Smooth muscle cell (in vitro differentiated cells): ENCODE data around the gene DSTYK. TPM values are rescaled to one million over a fixed set of nuclear protein-coding genes. Genes with fewer than 3 reads are reported as not detected.

Experiments
- DNase-seq: peaks from one replicate; lab custom pipeline; 2025; ENCODE audit not compliant: unreplicated experiment; lab: John Stamatoyannopoulos, UW
- H2AFZ ChIP-seq: fragments of 200-600 bp; sonication (generic); 2 replicates; pipeline ENCODE4 v1.6.0; 2016; ENCODE audit warnings: antibody characterized with exemption, low read depth, mild to moderate bottlenecking
- H3F3A ChIP-seq: fragments of 200-600 bp; sonication (generic); 2 replicates; pipeline ENCODE4 v1.6.0; 2017; ENCODE audit warnings: antibody characterized with exemption, low read depth
- H3K27ac ChIP-seq: fragments of 200-600 bp; sonication (generic); 2 replicates; pipeline ENCODE4 v1.5.1; 2016; ENCODE audit warnings: low read depth, mild to moderate bottlenecking
- H3K27me3 ChIP-seq: fragments of 200-600 bp; sonication (generic); 2 replicates; pipeline ENCODE4 v1.6.1; 2016; ENCODE audit warnings: low read depth, mild to moderate bottlenecking
- H3K36me3 ChIP-seq: fragments of 200-600 bp; sonication (generic); 2 replicates; pipeline ENCODE4 v1.5.1; 2016; ENCODE audit warnings: low read depth
- H3K4me1 ChIP-seq: fragments of 200-600 bp; sonication (generic); 2 replicates; pipeline ENCODE4 v1.5.1; 2016; ENCODE audit warnings: low read depth
- H3K4me2 ChIP-seq: fragments of 200-600 bp; sonication (generic); 2 replicates; pipeline ENCODE4 v1.6.0; 2016; ENCODE audit warnings: mild to moderate bottlenecking
- H3K4me3 ChIP-seq: fragments of 200-600 bp; sonication (generic); 2 replicates; pipeline ENCODE4 v1.5.1; 2016; ENCODE audit warnings: mild to moderate bottlenecking
- H3K79me2 ChIP-seq: fragments of 200-600 bp; sonication (generic); 2 replicates; pipeline ENCODE4 v1.6.0; 2016; ENCODE audit warnings: low read depth, mild to moderate bottlenecking
- H3K9ac ChIP-seq: fragments of 200-600 bp; sonication (generic); 2 replicates; pipeline ENCODE4 v1.6.0; 2016; ENCODE audit warnings: low read depth
- H3K9me3 ChIP-seq: fragments of 200-600 bp; sonication (generic); replicated peaks from 2 replicates; pipeline ENCODE4 v1.5.1; 2016; ENCODE audit warnings: low read depth
- H4K20me1 ChIP-seq: fragments of 200-600 bp; sonication (generic); 2 replicates; pipeline ENCODE4 v1.6.0; 2016; ENCODE audit warnings: low read depth
- WGBS: methylation state at CpG from one replicate; pipeline ENCODE4 v1.1.7; 2016; ENCODE audit warnings: low lambda C conversion rate; 5-methylcytosine and 5-hydroxymethylcytosine counted together
- polyA plus RNA-seq: library from polyadenylated mRNA; unstranded; fragments of >200 nt; fragmentation: Nextera tagmentation; extraction: Ambion mirVana; gene quantifications from 2 replicates; pipeline ENCODE4 v1.2.1, GENCODE V29; 2016
- total RNA-seq: library from RNA; depleted of rRNA; stranded (reverse); fragments of >200 nt; gene quantifications from 2 replicates; pipeline ENCODE4 v1.2.3, GENCODE V29; 2014
- TF ChIP-seq, protein P1 (sequence below): fragments of 200-600 bp; sonication (generic); IDR thresholded peaks from 2 replicates; pipeline ENCODE4 v1.5.1; 2017; ENCODE audit warnings: borderline replicate concordance, mild to moderate bottlenecking, antibody characterized with exemption; ENCODE audit not compliant: insufficient read depth, poor library complexity, severe bottlenecking

DSTYK gene
- total and polyA plus RNA-seq, 2 experiments from 2014 or later = 6.9 to 8.7 TPM

DNA sequence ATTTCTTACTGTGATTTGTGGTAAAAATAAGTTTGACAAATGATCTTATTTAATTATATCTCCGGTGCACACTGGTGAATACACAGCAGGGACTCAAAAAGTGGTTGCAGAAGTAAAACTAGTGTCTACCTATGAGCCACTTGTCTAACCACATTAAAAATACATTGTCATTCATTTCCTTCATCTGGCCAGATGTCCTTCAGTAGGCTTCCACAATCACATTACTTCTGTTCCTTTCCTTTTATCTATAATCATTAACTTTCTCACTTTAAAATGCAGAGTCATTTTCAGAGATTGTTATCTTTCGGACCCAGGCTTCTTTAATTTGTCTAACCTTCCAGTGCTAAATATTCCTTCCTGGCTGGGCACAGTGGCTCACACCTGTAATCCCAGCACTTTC, 92.8 kb downstream of the DSTYK start:
- Histone ChIP-seq H3K4me1 (peaks cover 9% of the 10 kb centered on the region), H3K9me3 (no peaks in the 10 kb centered on the region), H3K79me2 (peaks cover 65% of the 10 kb centered on the region), H4K20me1 (peaks cover 28% of the 10 kb centered on the region), H3K4me2 (no peak overlapping the region), H3K27me3 (no peaks in the 10 kb centered on the region), H3K4me3 (no peak overlapping the region), H3K36me3 (peaks cover 11% of the 10 kb centered on the region), H3F3A (no peaks in the 10 kb centered on the region), H2AFZ (no peak overlapping the region), H3K27ac (no peak overlapping the region), H3K9ac (no peak overlapping the region)
- DNase-seq = no peak
- TF ChIP-seq, protein P1, sequence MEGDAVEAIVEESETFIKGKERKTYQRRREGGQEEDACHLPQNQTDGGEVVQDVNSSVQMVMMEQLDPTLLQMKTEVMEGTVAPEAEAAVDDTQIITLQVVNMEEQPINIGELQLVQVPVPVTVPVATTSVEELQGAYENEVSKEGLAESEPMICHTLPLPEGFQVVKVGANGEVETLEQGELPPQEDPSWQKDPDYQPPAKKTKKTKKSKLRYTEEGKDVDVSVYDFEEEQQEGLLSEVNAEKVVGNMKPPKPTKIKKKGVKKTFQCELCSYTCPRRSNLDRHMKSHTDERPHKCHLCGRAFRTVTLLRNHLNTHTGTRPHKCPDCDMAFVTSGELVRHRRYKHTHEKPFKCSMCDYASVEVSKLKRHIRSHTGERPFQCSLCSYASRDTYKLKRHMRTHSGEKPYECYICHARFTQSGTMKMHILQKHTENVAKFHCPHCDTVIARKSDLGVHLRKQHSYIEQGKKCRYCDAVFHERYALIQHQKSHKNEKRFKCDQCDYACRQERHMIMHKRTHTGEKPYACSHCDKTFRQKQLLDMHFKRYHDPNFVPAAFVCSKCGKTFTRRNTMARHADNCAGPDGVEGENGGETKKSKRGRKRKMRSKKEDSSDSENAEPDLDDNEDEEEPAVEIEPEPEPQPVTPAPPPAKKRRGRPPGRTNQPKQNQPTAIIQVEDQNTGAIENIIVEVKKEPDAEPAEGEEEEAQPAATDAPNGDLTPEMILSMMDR = no peak
- WGBS = 94% methylated on average over 2 of the region's 2 CpGs

DNA sequence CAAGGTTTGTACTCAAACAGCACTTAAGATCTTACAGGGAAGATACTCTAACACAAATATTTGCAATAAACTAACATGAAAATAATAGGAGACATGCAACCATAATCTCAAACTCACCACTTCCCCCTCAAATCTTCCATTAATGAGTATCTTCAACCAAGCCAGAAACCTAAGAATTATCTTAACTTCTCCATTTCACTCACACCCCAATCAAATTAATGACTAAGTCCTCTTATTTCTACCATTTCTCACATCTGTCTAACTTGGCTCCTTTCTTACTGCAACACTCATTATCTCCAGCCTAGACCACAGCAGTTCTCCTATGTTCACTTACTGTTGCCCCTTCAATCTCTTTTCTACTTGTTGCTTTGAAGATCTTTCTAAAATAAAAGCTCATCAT, 100.1 kb downstream of the DSTYK start:
- Histone ChIP-seq H3K36me3 (peaks cover 20% of the 10 kb centered on the region), H3K4me1 (no peaks in the 10 kb centered on the region), H4K20me1 (peaks cover 16% of the 10 kb centered on the region), H3K79me2 (peaks cover 22% of the 10 kb centered on the region), H3K27ac (no peak overlapping the region), H3K9ac (no peak overlapping the region), H3K4me3 (no peak overlapping the region), H3K4me2 (no peak overlapping the region), H3K27me3 (no peaks in the 10 kb centered on the region), H3K9me3 (no peaks in the 10 kb centered on the region), H2AFZ (no peak overlapping the region), H3F3A (no peaks in the 10 kb centered on the region)
- TF ChIP-seq, protein P1 = no peak
- no peak for DNase-seq

DNA sequence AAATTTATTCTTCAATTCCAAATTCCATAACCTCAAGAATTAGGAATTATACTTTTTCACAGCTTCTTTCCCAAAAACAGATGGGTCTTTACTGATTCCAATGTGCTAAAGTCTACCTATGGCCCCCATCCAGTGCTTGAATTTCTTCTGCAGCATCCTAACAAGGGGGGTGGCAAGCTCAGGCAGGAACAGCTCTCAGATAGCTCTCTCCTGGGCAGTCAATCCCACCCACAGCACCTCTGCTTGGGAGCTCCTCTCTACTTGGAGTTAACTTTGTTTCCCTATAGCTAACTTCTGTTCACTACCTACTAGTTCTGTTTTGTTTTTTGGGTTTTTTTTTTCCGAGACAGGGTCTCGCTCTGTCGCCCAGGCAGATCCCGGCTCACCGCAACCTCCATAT, 101.8 kb downstream of the DSTYK start:
- TF ChIP-seq, protein P1 = no peak
- no peaks in the 10 kb centered on the region for H3K27me3 ChIP-seq
- no peak overlapping the region for H3K9ac ChIP-seq
- H3K36me3 ChIP-seq = peaks cover 16% of the 10 kb centered on the region
- H3K27ac ChIP-seq = no peak overlapping the region
- H3K4me3 ChIP-seq = no peak overlapping the region
- H3K4me2 ChIP-seq = no peak overlapping the region
- no peaks in the 10 kb centered on the region for H3K4me1 ChIP-seq
- H2AFZ ChIP-seq = no peak overlapping the region
- WGBS = 87% methylated on average over 5 of the region's 5 CpGs
- H3K79me2 ChIP-seq = peaks cover 13% of the 10 kb centered on the region
- no peaks in the 10 kb centered on the region for H3F3A ChIP-seq
- H4K20me1 ChIP-seq = peaks cover 2% of the 10 kb centered on the region
- H3K9me3 ChIP-seq = no peaks in the 10 kb centered on the region
- no peak for DNase-seq

DNA sequence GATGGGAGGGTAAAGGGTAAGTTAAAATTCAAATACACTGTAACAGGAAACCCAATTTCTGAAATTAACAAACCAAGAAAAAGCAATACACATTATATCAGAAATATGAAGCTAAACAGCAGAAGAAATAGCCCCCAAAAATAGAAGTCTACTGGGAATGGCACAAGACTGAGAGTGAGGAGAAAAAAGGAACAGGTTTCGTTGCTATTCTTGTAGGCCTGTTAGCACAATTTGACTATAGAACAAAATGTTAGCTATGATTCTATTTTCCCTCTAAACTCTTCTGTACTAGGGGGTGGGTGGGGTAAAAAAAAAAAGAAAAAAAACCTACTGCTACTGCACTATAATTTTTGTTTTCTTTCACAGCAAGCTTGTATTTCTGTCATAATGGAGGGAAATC, 102.2 kb downstream of the DSTYK start:
- no peaks in the 10 kb centered on the region for H3K4me1 ChIP-seq
- no peaks in the 10 kb centered on the region for H3F3A ChIP-seq
- no peak overlapping the region for H3K9ac ChIP-seq
- H3K36me3 ChIP-seq = peaks cover 13% of the 10 kb centered on the region
- H3K27ac ChIP-seq = no peak overlapping the region
- H2AFZ ChIP-seq = no peak overlapping the region
- no peak overlapping the region for H3K4me2 ChIP-seq
- H4K20me1 ChIP-seq = no peaks in the 10 kb centered on the region
- DNase-seq = no peak
- H3K9me3 ChIP-seq = no peaks in the 10 kb centered on the region
- no peak overlapping the region for H3K4me3 ChIP-seq
- no peaks in the 10 kb centered on the region for H3K27me3 ChIP-seq
- TF ChIP-seq, protein P1 = no peak
- 97% methylated on average over 1 of the region's 1 CpG for WGBS
- H3K79me2 ChIP-seq = peaks cover 8% of the 10 kb centered on the region
